ENCODE data around the gene PDCD2.
"Not testable (repeated sequence)": the region's sequence is repeated elsewhere in the genome, so short reads cannot be mapped to it uniquely, and the experiment has no call there.

Gene PDCD2

GRCh38 chr6:170552765-170553533 is 31.5 kb downstream of the PDCD2 start, which contains the start of gene PSMB1:
TSS of gene PSMB1 (minus strand) at chr6:170553307. CDS start at chr6:170553242, 65 bp downstream.
- DNase-seq (ENCODE audit: low read depth in 3 of 3): peak; percentile 67 to 78 (median 76)

DNA sequence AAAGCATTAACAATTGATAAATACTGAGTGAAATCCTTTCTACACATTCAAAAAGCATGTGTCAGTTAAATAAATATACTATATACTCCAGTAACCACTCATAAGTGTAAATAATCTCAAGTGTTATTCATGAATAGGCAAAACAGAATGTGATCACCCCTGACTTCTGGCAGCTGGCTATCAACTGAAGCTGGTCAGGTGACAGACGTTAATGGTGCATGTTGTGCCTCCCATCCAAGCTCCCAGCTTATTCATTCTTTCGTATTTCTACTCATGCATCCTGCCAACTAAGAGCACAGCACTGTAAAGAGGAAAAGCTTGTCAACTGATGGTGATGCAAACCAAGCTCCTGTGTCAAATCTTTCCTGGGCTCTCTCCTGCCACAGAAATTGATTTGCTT is 39.0 kb downstream of the PDCD2 start:
- DNase-seq (ENCODE audit: low read depth in 3 of 3): no peak

GRCh38 chr6:170542031-170542719 is 42.3 kb downstream of the PDCD2 start:
- DNase-seq (ENCODE audit: low read depth in 3 of 3): no peak

DNA sequence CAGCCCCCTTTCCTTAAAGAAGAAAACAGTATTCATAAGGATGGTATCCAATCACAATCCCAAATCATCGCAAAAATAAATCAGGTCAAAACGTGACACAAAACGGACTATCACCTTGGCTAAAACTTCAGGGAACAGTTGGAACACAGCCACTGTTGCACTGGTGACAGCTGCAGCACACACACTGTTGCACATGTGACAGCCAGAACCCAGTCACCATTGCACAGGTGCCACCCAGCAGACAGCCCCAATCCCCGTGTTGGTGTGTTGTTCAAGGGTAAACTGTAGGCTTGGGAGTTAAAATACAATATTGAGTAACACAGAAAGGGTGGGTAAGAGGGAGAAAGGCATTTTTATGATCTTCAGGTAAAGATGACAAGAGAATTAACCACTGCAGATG is 47.1 kb downstream of the PDCD2 start:
- DNase-seq (ENCODE audit: low read depth in 3 of 3): no peak

DNA sequence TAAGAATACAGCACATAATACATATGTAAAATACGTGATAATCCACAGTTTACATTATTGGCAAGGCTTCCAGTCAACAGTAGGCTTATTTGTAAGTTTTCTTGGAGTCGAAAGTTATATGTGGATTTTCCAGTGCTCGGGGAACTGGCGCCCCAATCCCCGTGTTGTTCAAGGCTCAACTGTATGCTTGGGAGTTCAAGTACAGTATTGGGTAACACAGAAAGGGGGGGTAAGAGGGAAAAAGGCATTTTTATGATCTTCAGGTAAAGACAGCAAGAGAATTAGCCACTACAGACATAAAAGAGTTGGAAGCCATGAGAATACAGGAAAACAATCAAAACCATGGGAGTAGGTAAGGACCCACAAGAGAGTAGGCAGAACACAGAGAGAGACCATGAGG is 47.8 kb downstream of the PDCD2 start:
- no peak for DNase-seq (ENCODE audit: low read depth in 3 of 3)

- DNase-seq (ENCODE audit: low read depth in 3 of 3): no peak
Observed at GRCh38 chr6:170535004-170535403, 49.4 kb downstream of the PDCD2 start.

DNA sequence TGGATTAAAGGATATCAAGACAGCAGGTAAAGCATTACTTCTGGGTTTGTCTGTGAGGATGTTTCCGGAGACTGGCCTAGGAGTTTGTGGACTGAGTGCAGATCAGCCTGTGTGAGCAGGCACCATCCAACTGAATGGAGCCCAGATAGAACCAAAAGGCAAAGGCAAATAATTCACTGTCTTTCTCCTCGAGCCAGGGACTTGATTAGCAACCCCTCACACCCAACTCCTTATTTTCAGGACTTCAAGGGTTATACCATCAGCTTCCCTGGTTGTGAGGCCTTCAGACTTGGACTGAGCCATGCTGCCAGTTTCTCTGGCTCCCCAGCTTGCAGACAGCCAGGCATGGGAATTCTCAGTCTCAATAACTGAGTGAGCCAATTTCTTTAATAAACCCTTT is 50.6 kb downstream of the PDCD2 start:
- no peak for DNase-seq (ENCODE audit: low read depth in 3 of 3)

DNA sequence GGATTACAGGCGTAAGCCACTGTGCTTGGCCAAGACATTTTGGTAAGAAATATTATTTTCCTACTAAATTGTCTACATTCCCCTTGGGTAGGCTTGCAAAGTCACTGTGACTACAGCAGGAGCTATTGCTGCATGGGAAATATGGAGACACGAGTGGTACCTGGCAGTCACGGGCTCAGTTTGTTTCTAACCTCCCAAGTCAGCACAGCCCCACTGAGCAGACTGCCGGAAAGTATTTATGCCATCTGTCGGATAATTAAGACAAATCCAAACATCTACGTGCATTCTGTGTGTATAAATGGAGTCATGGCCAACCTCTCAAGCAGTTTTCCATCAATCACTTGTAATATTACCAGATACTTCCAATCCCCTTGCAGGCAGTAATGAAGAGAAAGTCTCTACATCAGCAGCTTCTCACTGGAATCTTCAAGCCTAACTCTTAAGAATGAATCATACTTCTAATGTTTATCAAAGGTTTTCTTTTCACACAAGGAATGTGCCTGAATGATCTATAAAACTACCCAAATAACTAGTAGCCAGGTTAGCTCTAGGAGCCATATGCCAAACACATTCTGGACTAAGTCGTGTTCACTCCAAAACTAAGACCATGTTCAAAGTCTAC is 51.5 kb downstream of the PDCD2 start:
- no peak for DNase-seq (ENCODE audit: low read depth in 3 of 3)

- peak in 2 of 3 donors; percentile 39 to 49 for DNase-seq (ENCODE audit: low read depth in 3 of 3)
Observed at GRCh38 chr6:170529839-170530469, 54.5 kb downstream of the PDCD2 start.

DNA sequence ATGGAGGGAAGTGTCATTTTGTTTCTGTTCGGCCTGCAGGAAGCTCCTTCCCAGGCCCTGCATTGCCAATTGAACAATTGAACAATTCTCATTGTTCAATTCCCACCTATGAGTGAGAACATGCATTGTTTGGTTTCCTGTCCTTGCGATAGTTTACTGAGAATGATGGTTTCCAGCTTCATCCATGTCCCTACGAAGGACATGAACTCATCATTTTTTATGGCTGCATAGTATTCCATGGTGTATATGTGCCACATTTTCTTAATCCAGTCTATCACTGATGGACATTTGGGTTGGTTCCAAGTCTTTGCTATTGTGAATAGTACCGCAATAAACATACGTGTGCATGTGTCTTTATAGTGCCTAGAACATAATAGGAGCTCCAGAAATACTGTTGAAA is 56.4 kb downstream of the PDCD2 start:
- DNase-seq (ENCODE audit: low read depth in 3 of 3): not testable (repeated sequence)

DNA sequence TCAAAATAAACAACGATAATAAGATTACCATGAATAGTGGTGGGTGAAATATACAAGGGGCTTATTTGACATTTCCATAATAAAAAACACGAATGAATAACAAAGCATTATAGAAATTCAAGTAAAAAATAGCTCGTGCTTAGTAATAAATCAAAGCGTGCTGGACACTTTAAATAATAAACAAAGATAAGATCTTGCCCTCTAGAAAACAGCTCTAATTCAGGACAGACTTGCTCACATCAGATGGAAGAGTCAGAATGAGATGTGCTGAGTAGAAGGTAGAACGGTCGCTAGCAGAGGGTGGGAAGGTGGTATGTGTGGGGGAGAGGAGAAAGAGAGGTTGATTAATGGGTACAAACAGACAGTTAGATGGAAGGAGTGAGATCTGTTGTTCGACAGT is 58.6 kb downstream of the PDCD2 start:
- no peak for DNase-seq (ENCODE audit: low read depth in 3 of 3)

Measured in stimulated activated CD4-positive, alpha-beta T cell treated with anti-CD3 and anti-CD28 coated beads, TNF-alpha, amount 100 ng/mL, for 48 hours (primary cell).